Right lobe of liver (tissue), 6 donors: ENCODE data around the gene NDUFA8. TPM values are rescaled to one million over a fixed set of nuclear protein-coding genes. Genes with fewer than 3 reads are reported as not detected.

Experiments
- ATAC-seq, 4 donors: fragments of 200-7000 bp; cut with Tn5 transposase; one replicate each; pipeline ENCODE4 v1.9.1; 2020; ENCODE audit warnings: mild to moderate bottlenecking in 4 of 4, moderate library complexity in 4 of 4
- DNase-seq, 3 donors: peaks; one replicate each; pipeline ENCODE4 v3.0.0-alpha.2; 2020
- H3K27ac ChIP-seq, 3 donors: fragments of 200-600 bp; one replicate each; pipeline ENCODE4 v1.8.0; 2022
- H3K27me3 ChIP-seq, 2 donors: fragments of 200-600 bp; one replicate each; pipeline ENCODE4 v1.8.0; 2022
- H3K36me3 ChIP-seq, 4 donors: fragments of 200-600 bp; sonication (generic) in 1 of 4; one replicate each; pipeline versions ENCODE4 v1.5.1 to v1.8.0; 2017 to 2022; ENCODE audit warnings: control low read depth in 1 of 4
- H3K4me1 ChIP-seq, 4 donors: fragments of 200-600 bp; sonication (generic) in 1 of 4; one replicate each; pipeline versions ENCODE4 v1.5.1 to v1.8.0; 2017 to 2022; ENCODE audit warnings: control low read depth in 1 of 4
- H3K4me3 ChIP-seq, 3 donors: fragments of 200-600 bp; one replicate each; pipeline ENCODE4 v1.8.0; 2022
- H3K9me3 ChIP-seq, 4 donors: fragments of 200-600 bp; sonication (generic) in 1 of 4; one replicate each; pipeline versions ENCODE4 v1.5.1 to v1.8.0; 2017 to 2022; ENCODE audit warnings: control low read depth in 1 of 4
- POLR2A ChIP-seq: fragments of 450-650 bp; IDR thresholded peaks from one replicate; pipeline ENCODE4 v1.6.1; 2017; ENCODE audit warnings: antibody characterized with exemption, mild to moderate bottlenecking
- WGBS: methylation state at CpG from one replicate; pipeline ENCODE4 v1.1.6; 2018; ENCODE audit warnings: low coverage, low lambda C conversion rate; ENCODE audit not compliant: insufficient coverage; ENCODE audit errors: missing lambda C conversion rate; 5-methylcytosine and 5-hydroxymethylcytosine counted together
- intact Hi-C, 2 donors: fragments of 100-400 bp; cut with DNase I; formaldehyde crosslinking; loops; one replicate each; pipeline versions ENCODE4 v1.11.2 to v1.14.1; 2022
- total RNA-seq, 6 experiments: library from RNA; depleted of rRNA in 2 of 6; stranded (reverse); fragments of >200 nt in 2 of 6; fragmentation: NEBNext Ultra II Directional in 3 of 6; extraction: Animal tissue kit (Norgen Biotek cat#: 25700) in 3 of 6; gene quantifications; one replicate each; pipeline versions ENCODE4 v1.1.0 to v1.2.4, GENCODE V29; 2016 to 2023
- TF ChIP-seq, protein P1 (sequence below), 4 donors: fragments of 200-600 bp in 3 of 4; fragments of 450-650 bp in 1 of 4; IDR thresholded peaks; one replicate each; pipeline versions ENCODE4 v1.5.1 to v1.8.0; 2016 to 2022; ENCODE audit warnings: antibody characterized with exemption in 4 of 4, mild to moderate bottlenecking in 2 of 4
- donor health status: DM: no; HTN: yes; CAD: no.
- donor health status: DM: no; HTN: no; CAD: no.
- donor health status: DM: no; HTN: no; CAD: no.
- donor health status: DM: no; HTN: yes; CAD: no.
- donor health status: DM: no; HTN: yes; CAD: no.

Gene NDUFA8
- total RNA-seq, 6 experiments from 2014 or later, result 27.3 to 43.9 (median 29.0) TPM

- no peak for TF ChIP-seq POLR2A
- TF ChIP-seq, protein P1, sequence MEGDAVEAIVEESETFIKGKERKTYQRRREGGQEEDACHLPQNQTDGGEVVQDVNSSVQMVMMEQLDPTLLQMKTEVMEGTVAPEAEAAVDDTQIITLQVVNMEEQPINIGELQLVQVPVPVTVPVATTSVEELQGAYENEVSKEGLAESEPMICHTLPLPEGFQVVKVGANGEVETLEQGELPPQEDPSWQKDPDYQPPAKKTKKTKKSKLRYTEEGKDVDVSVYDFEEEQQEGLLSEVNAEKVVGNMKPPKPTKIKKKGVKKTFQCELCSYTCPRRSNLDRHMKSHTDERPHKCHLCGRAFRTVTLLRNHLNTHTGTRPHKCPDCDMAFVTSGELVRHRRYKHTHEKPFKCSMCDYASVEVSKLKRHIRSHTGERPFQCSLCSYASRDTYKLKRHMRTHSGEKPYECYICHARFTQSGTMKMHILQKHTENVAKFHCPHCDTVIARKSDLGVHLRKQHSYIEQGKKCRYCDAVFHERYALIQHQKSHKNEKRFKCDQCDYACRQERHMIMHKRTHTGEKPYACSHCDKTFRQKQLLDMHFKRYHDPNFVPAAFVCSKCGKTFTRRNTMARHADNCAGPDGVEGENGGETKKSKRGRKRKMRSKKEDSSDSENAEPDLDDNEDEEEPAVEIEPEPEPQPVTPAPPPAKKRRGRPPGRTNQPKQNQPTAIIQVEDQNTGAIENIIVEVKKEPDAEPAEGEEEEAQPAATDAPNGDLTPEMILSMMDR (IDR thresholded peaks at IDR 0.05), result peak in 3 of 4 donors; percentile 27 to 29 (median 27)
- WGBS, result 74% methylated on average over 3 of the region's 3 CpGs
- peaks cover 0 to 47% (median 12%) of the 10 kb centered on the region in 4 donors for H3K36me3 ChIP-seq
These were observed 14.6 kb downstream of the NDUFA8 start for GRCh38 chr9:122144836-122145591.

GRCh38 chr9:122143876-122144405, 15.6 kb downstream of the NDUFA8 start:
- ATAC-seq (peak in 1 of 4 donors; percentile 29), DNase-seq (no peak)
- Histone ChIP-seq H3K4me1 (no peaks in the 10 kb centered on the region), H3K36me3 (peaks cover 0 to 47% (median 12%) of the 10 kb centered on the region in 4 donors), H3K4me3 (no peak overlapping the region), H3K27me3 (no peaks in the 10 kb centered on the region), H3K9me3 (no peaks in the 10 kb centered on the region), H3K27ac (no peak overlapping the region)
- no peak for TF ChIP-seq POLR2A
- TF ChIP-seq, protein P1 (IDR thresholded peaks at IDR 0.05), result no peak
- intact Hi-C loops, result no loop called here
- WGBS, result 72% methylated on average over 13 of the region's 14 CpGs

More at GRCh38 chr9:122144836-122145591, 14.6 kb downstream of the NDUFA8 start:
- ATAC-seq (peak in 2 of 4 donors; percentile 17 to 38), DNase-seq (no peak)
- no peaks in the 10 kb centered on the region for H3K4me1 ChIP-seq
- no peaks in the 10 kb centered on the region for H3K9me3 ChIP-seq
- H3K27me3 ChIP-seq, result no peaks in the 10 kb centered on the region
- no peak overlapping the region for H3K27ac ChIP-seq
- intact Hi-C loops, result no loop called here
- no peak overlapping the region for H3K4me3 ChIP-seq

DNA sequence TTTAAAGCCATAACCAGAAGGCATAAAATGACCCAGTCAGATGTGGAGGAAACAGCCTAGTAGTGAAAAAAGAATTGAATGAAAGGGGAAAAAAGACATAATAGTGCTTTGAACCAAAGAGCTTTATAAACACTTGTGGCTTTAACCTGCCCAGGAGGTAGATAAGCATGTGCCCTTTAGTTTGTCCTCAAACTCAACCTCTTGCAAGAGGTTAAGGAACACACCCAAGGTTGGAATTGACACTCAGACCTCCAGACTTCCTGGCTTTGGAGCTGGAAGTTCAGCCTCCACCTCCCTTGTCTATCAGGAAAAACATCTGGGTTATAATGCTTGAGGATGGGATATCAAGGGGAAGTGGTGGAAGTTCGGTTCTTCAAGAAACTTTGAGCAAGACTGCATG, 16.3 kb downstream of the NDUFA8 start:
- TF ChIP-seq POLR2A, result no peak
- TF ChIP-seq, protein P1 (IDR thresholded peaks at IDR 0.05), result no peak
- Histone ChIP-seq H3K27me3 (no peaks in the 10 kb centered on the region), H3K4me3 (no peak overlapping the region), H3K27ac (no peak overlapping the region), H3K4me1 (no peaks in the 10 kb centered on the region), H3K9me3 (no peaks in the 10 kb centered on the region), H3K36me3 (peaks cover 0 to 47% (median 12%) of the 10 kb centered on the region in 4 donors)
- DNase-seq (no peak), ATAC-seq (no peak)
- intact Hi-C loops, result no loop called here
- WGBS, result 86% methylated on average over 1 of the region's 1 CpG

- no peaks in the 10 kb centered on the region for H3K4me1 ChIP-seq
- intact Hi-C loops, result no loop called here
- H3K27me3 ChIP-seq, result no peaks in the 10 kb centered on the region
- no peaks in the 10 kb centered on the region for H3K9me3 ChIP-seq
- H3K27ac ChIP-seq, result no peak overlapping the region
- H3K36me3 ChIP-seq, result peaks cover 0 to 32% (median 7%) of the 10 kb centered on the region in 4 donors
- WGBS, result 75% methylated on average over 5 of the region's 5 CpGs
- no peak overlapping the region for H3K4me3 ChIP-seq
- ATAC-seq (no peak), DNase-seq (no peak)
- TF ChIP-seq, protein P1 (IDR thresholded peaks at IDR 0.05), result no peak
- TF ChIP-seq POLR2A, result no peak
These were observed 17.9 kb downstream of the NDUFA8 start for GRCh38 chr9:122141671-122142070.
